ENCODE measurements around the gene MINDY2.

The MINDY2 gene

GRCh38 chr15:58762285-58762684, 8.8 kb upstream of the MINDY2 start:
- TF ChIP-seq TAF1 (IDR thresholded peaks at IDR 0.05; ENCODE audit: borderline replicate concordance, insufficient read depth, low read length) (no peak), POLR2AphosphoS5 (IDR thresholded peaks at IDR 0.05; ENCODE audit: low read depth, low read length) (no peak), SIN3A (IDR thresholded peaks at IDR 0.05; ENCODE audit: borderline replicate concordance, insufficient read depth, low read length) (no peak), REST (IDR thresholded peaks at IDR 0.05; ENCODE audit: insufficient read depth in 1 of 2, low read depth in 2 of 2, low read length in 2 of 2) (no peak), FOXP2 (optimal IDR thresholded peaks at IDR 0.05; ENCODE audit: borderline replicate concordance, extremely low read depth, extremely low read length, insufficient read depth) (no peak)

DNA sequence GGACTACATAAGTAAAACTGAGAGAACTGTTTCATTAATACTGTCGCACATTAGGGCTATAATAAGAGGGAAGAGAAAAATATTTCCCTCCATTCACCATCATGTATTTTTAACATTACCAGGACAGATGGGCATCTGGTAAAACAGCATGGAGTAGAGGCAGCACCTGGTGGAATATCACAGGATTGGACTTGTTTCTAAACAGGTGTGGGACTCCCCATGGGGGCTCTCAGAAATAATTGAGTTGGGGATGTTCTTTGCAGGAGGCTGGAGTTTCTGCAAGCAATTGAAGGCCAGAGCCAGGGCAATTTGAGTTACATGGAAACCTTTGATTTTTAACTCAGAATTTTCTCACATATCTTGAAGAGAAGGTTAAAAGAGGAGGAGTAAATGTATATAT, 8.4 kb upstream of the MINDY2 start:
- no peak for TF ChIP-seq TAF1 (IDR thresholded peaks at IDR 0.05; ENCODE audit: borderline replicate concordance, insufficient read depth, low read length)
- TF ChIP-seq SIN3A (IDR thresholded peaks at IDR 0.05; ENCODE audit: borderline replicate concordance, insufficient read depth, low read length) = no peak
- no peak for TF ChIP-seq FOXP2 (optimal IDR thresholded peaks at IDR 0.05; ENCODE audit: borderline replicate concordance, extremely low read depth, extremely low read length, insufficient read depth)
- TF ChIP-seq REST (IDR thresholded peaks at IDR 0.05; ENCODE audit: insufficient read depth in 1 of 2, low read depth in 2 of 2, low read length in 2 of 2) = no peak
- no peak for TF ChIP-seq POLR2AphosphoS5 (IDR thresholded peaks at IDR 0.05; ENCODE audit: low read depth, low read length)

GRCh38 chr15:58764468-58764867, 6.6 kb upstream of the MINDY2 start:
- no peak for TF ChIP-seq SIN3A (IDR thresholded peaks at IDR 0.05; ENCODE audit: borderline replicate concordance, insufficient read depth, low read length)
- no peak for TF ChIP-seq POLR2AphosphoS5 (IDR thresholded peaks at IDR 0.05; ENCODE audit: low read depth, low read length)
- TF ChIP-seq REST (IDR thresholded peaks at IDR 0.05; ENCODE audit: insufficient read depth in 1 of 2, low read depth in 2 of 2, low read length in 2 of 2) = no peak
- no peak for TF ChIP-seq FOXP2 (optimal IDR thresholded peaks at IDR 0.05; ENCODE audit: borderline replicate concordance, extremely low read depth, extremely low read length, insufficient read depth)
- no peak for TF ChIP-seq TAF1 (IDR thresholded peaks at IDR 0.05; ENCODE audit: borderline replicate concordance, insufficient read depth, low read length)

DNA sequence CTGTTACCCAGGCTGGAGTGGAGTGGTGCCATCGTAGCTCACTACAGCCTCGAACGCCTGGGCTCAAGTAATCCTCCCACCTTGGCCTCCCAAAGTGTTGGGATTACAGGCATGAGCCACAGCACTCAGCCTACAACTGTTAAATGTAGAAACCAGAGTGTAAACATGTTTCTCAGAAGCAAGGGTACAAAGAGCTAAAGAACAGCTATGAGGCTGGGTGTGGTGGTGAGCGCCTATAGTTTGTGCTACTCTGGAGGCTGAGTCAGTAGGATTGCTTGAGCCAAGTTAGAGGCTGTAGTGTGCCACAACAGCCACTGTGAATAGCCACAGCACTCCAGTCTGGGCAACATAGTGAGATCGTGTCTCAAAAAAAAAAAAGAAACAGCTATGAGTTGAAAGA, 4.8 kb upstream of the MINDY2 start:
- no peak for TF ChIP-seq POLR2AphosphoS5 (IDR thresholded peaks at IDR 0.05; ENCODE audit: low read depth, low read length)
- TF ChIP-seq SIN3A (IDR thresholded peaks at IDR 0.05; ENCODE audit: borderline replicate concordance, insufficient read depth, low read length) = no peak
- TF ChIP-seq REST (IDR thresholded peaks at IDR 0.05; ENCODE audit: insufficient read depth in 1 of 2, low read depth in 2 of 2, low read length in 2 of 2) = no peak
- TF ChIP-seq TAF1 (IDR thresholded peaks at IDR 0.05; ENCODE audit: borderline replicate concordance, insufficient read depth, low read length) = no peak
- TF ChIP-seq FOXP2 (optimal IDR thresholded peaks at IDR 0.05; ENCODE audit: borderline replicate concordance, extremely low read depth, extremely low read length, insufficient read depth) = no peak

GRCh38 chr15:58770519-58770856, 614 bp upstream of the MINDY2 start:
- TF ChIP-seq REST (IDR thresholded peaks at IDR 0.05; ENCODE audit: insufficient read depth in 1 of 2, low read depth in 2 of 2, low read length in 2 of 2) (no peak), FOXP2 (optimal IDR thresholded peaks at IDR 0.05; ENCODE audit: borderline replicate concordance, extremely low read depth, extremely low read length, insufficient read depth) (no peak), SIN3A (IDR thresholded peaks at IDR 0.05; ENCODE audit: borderline replicate concordance, insufficient read depth, low read length) (no peak), POLR2AphosphoS5 (IDR thresholded peaks at IDR 0.05; ENCODE audit: low read depth, low read length) (no peak), TAF1 (IDR thresholded peaks at IDR 0.05; ENCODE audit: borderline replicate concordance, insufficient read depth, low read length) (no peak)

All from PFSK-1 (cell line).